Lower lobe of right lung (tissue), 2 donors: ENCODE measurements around the gene DIS3L. TPM values are rescaled to one million over a fixed set of nuclear protein-coding genes. Genes with fewer than 3 reads are reported as not detected.
A peak's percentile ranks its signal among the peaks of the same experiment; 100 is the strongest.

Experiments
- ATAC-seq, 2 donors: fragments of 200-7000 bp; cut with Tn5 transposase; one replicate each; pipeline ENCODE4 v1.9.1; 2020 to 2022; ENCODE audit warnings: mild to moderate bottlenecking in 2 of 2, moderate library complexity in 2 of 2
- DNase-seq: peaks from one replicate; pipeline ENCODE4 v3.0.0-alpha.2; 2020
- H3K27ac ChIP-seq: fragments of 200-600 bp; one replicate; pipeline ENCODE4 v1.8.0; 2022
- H3K27me3 ChIP-seq: fragments of 200-600 bp; one replicate; pipeline ENCODE4 v1.8.0; 2022; ENCODE audit warnings: low read depth
- H3K36me3 ChIP-seq: fragments of 200-600 bp; one replicate; pipeline ENCODE4 v1.8.0; 2022; ENCODE audit warnings: mild to moderate bottlenecking
- H3K4me1 ChIP-seq: fragments of 200-600 bp; one replicate; pipeline ENCODE4 v1.8.0; 2022
- H3K4me3 ChIP-seq: fragments of 200-600 bp; one replicate; pipeline ENCODE4 v1.8.0; 2022; ENCODE audit warnings: mild to moderate bottlenecking
- H3K9me3 ChIP-seq: fragments of 200-600 bp; one replicate; pipeline ENCODE4 v1.8.0; 2022
- CTCF ChIP-seq: fragments of 200-600 bp; IDR thresholded peaks from one replicate; pipeline ENCODE4 v1.8.0; 2022; ENCODE audit warnings: antibody characterized with exemption, mild to moderate bottlenecking
- intact Hi-C: fragments of 100-400 bp; cut with DNase I; formaldehyde crosslinking; loops from one replicate; pipeline ENCODE4 v1.11.0; 2022
- total RNA-seq: library from RNA; stranded (reverse); fragmentation: NEBNext Ultra II Directional; extraction: Animal tissue kit (Norgen Biotek cat#: 25700); gene quantifications from one replicate; pipeline ENCODE4 v1.2.1, GENCODE V29; 2021
- donor health status: DM: no; HTN: yes; CAD: no; lungs with severe emphysema.

The DIS3L gene
- total RNA-seq, 1 donor from 2014 or later = 29.2 TPM

- intact Hi-C loops = no loop called here
- H3K9me3 ChIP-seq = no peaks in the 10 kb centered on the region
- ATAC-seq (no peak), DNase-seq (no peak)
- no peak overlapping the region for H3K4me3 ChIP-seq
- no peak overlapping the region for H3K27ac ChIP-seq
- H3K4me1 ChIP-seq = peaks cover 19% of the 10 kb centered on the region
- H3K36me3 ChIP-seq = no peaks in the 10 kb centered on the region
- H3K27me3 ChIP-seq = no peaks in the 10 kb centered on the region
- TF ChIP-seq CTCF = no peak
Observed at GRCh38 chr15:66288551-66289185, 4.7 kb upstream of the DIS3L start.

GRCh38 chr15:66290007-66290406 is 3.4 kb upstream of the DIS3L start:
- ATAC-seq (no peak), DNase-seq (no peak)
- TF ChIP-seq CTCF = no peak
- H3K4me1 ChIP-seq = peaks cover 30% of the 10 kb centered on the region
- no peaks in the 10 kb centered on the region for H3K36me3 ChIP-seq
- no peak overlapping the region for H3K4me3 ChIP-seq
- intact Hi-C loops = no loop called here
- no peaks in the 10 kb centered on the region for H3K27me3 ChIP-seq
- no peaks in the 10 kb centered on the region for H3K9me3 ChIP-seq
- H3K27ac ChIP-seq = no peak overlapping the region

- intact Hi-C loops = no loop called here
- TF ChIP-seq CTCF = no peak
- H3K4me1 ChIP-seq = peaks cover 35% of the 10 kb centered on the region
- H3K36me3 ChIP-seq = no peaks in the 10 kb centered on the region
- no peak for ATAC-seq
- H3K4me3 ChIP-seq = no peak overlapping the region
- DNase-seq = no peak
- H3K27ac ChIP-seq = no peak overlapping the region
- H3K27me3 ChIP-seq = no peaks in the 10 kb centered on the region
- H3K9me3 ChIP-seq = no peaks in the 10 kb centered on the region
Observed at GRCh38 chr15:66290518-66290917, 2.9 kb upstream of the DIS3L start.

- H3K36me3 ChIP-seq = peaks cover 4% of the 10 kb centered on the region
- H3K27me3 ChIP-seq = no peaks in the 10 kb centered on the region
- no peak for TF ChIP-seq CTCF
- peaks cover 35% of the 10 kb centered on the region for H3K4me1 ChIP-seq
- intact Hi-C loops = no loop called here
- peak overlapping the region; percentile 94 for H3K27ac ChIP-seq
- no peak overlapping the region for H3K4me3 ChIP-seq
- DNase-seq (no peak), ATAC-seq (no peak)
- no peaks in the 10 kb centered on the region for H3K9me3 ChIP-seq
Observed at GRCh38 chr15:66291816-66292570, 1.4 kb upstream of the DIS3L start.

- peaks cover 10% of the 10 kb centered on the region for H3K36me3 ChIP-seq
- TF ChIP-seq CTCF = no peak
- peak overlapping the region; percentile 94 for H3K27ac ChIP-seq
- H3K4me1 ChIP-seq = peaks cover 33% of the 10 kb centered on the region
- intact Hi-C loops = no loop called here
- no peaks in the 10 kb centered on the region for H3K27me3 ChIP-seq
- H3K4me3 ChIP-seq = peak overlapping the region; percentile 81
- ATAC-seq (peak in 1 of 2 donors; percentile 55), DNase-seq (no peak)
- H3K9me3 ChIP-seq = no peaks in the 10 kb centered on the region
Observed at GRCh38 chr15:66292571-66293418, 573 bp upstream of the DIS3L start.
